ENCODE measurements around the gene CA12.

The CA12 gene

GRCh38 chr15:63398456-63398855, 16.8 kb upstream of the CA12 start:
- no peaks in the 10 kb centered on the region for H3K27me3 ChIP-seq (ENCODE audit: insufficient read depth, low read length, poor library complexity)
- ATAC-seq (ENCODE audit: insufficient read depth, low read depth): no peak

GRCh38 chr15:63396152-63396928, 14.7 kb upstream of the CA12 start:
- no peak for DNase-seq

More at GRCh38 chr15:63398456-63398855, 16.8 kb upstream of the CA12 start:
- Histone ChIP-seq H3K4me1 (ENCODE audit: insufficient read depth, low read length) (no peaks in the 10 kb centered on the region), H3K9me3 (ENCODE audit: insufficient read depth, low read length, severe bottlenecking) (no peaks in the 10 kb centered on the region), H3K9ac (ENCODE audit: low read depth, low read length) (no peak overlapping the region), H3K4me3 (ENCODE audit: low read depth in 1 of 2, low read length in 2 of 2) (no peak overlapping the region), H3K79me2 (ENCODE audit: insufficient read depth, low read length) (no peaks in the 10 kb centered on the region), H3K27ac (ENCODE audit: low read length) (no peak overlapping the region), H2AFZ (ENCODE audit: low read depth, low read length) (no peak overlapping the region), H3K4me2 (ENCODE audit: insufficient read depth, low read length) (no peak overlapping the region), H4K20me1 (ENCODE audit: insufficient read depth, low read length) (no peaks in the 10 kb centered on the region), H3K36me3 (ENCODE audit: insufficient read depth, low read length) (no peaks in the 10 kb centered on the region)
- TF ChIP-seq CTCF (IDR thresholded peaks at IDR 0.05; ENCODE audit: borderline replicate concordance, extremely low read depth, low read length, poor library complexity, severe bottlenecking): no peak
- no peak for TF ChIP-seq EZH2 (IDR thresholded peaks at IDR 0.05; ENCODE audit: borderline replicate concordance, low read depth, low read length, severe bottlenecking)
- DNase-seq: no peak

GRCh38 chr15:63395730-63396151, 14.1 kb upstream of the CA12 start:
- Histone ChIP-seq H2AFZ (ENCODE audit: low read depth, low read length) (no peak overlapping the region), H3K27ac (ENCODE audit: low read length) (no peak overlapping the region), H4K20me1 (ENCODE audit: insufficient read depth, low read length) (no peaks in the 10 kb centered on the region), H3K27me3 (ENCODE audit: insufficient read depth, low read length, poor library complexity) (peaks cover 4% of the 10 kb centered on the region), H3K9ac (ENCODE audit: low read depth, low read length) (no peak overlapping the region), H3K36me3 (ENCODE audit: insufficient read depth, low read length) (no peaks in the 10 kb centered on the region), H3K4me1 (ENCODE audit: insufficient read depth, low read length) (no peaks in the 10 kb centered on the region), H3K9me3 (ENCODE audit: insufficient read depth, low read length, severe bottlenecking) (no peaks in the 10 kb centered on the region), H3K79me2 (ENCODE audit: insufficient read depth, low read length) (no peaks in the 10 kb centered on the region), H3K4me3 (ENCODE audit: low read depth in 1 of 2, low read length in 2 of 2) (no peak overlapping the region), H3K4me2 (ENCODE audit: insufficient read depth, low read length) (no peak overlapping the region)
- no peak for TF ChIP-seq CTCF (IDR thresholded peaks at IDR 0.05; ENCODE audit: borderline replicate concordance, extremely low read depth, low read length, poor library complexity, severe bottlenecking)
- no peak for TF ChIP-seq EZH2 (IDR thresholded peaks at IDR 0.05; ENCODE audit: borderline replicate concordance, low read depth, low read length, severe bottlenecking)
- DNase-seq (no peak), ATAC-seq (ENCODE audit: insufficient read depth, low read depth) (no peak)

More at GRCh38 chr15:63396152-63396928, 14.7 kb upstream of the CA12 start:
- no peak overlapping the region for H3K4me3 ChIP-seq (ENCODE audit: low read depth in 1 of 2, low read length in 2 of 2)
- no peaks in the 10 kb centered on the region for H3K79me2 ChIP-seq (ENCODE audit: insufficient read depth, low read length)
- H3K9ac ChIP-seq (ENCODE audit: low read depth, low read length): no peak overlapping the region
- no peak overlapping the region for H3K27ac ChIP-seq (ENCODE audit: low read length)
- no peaks in the 10 kb centered on the region for H3K36me3 ChIP-seq (ENCODE audit: insufficient read depth, low read length)
- no peak overlapping the region for H3K4me2 ChIP-seq (ENCODE audit: insufficient read depth, low read length)
- H3K9me3 ChIP-seq (ENCODE audit: insufficient read depth, low read length, severe bottlenecking): no peaks in the 10 kb centered on the region
- H3K27me3 ChIP-seq (ENCODE audit: insufficient read depth, low read length, poor library complexity): peaks cover 4% of the 10 kb centered on the region
- TF ChIP-seq CTCF (IDR thresholded peaks at IDR 0.05; ENCODE audit: borderline replicate concordance, extremely low read depth, low read length, poor library complexity, severe bottlenecking) (no peak), EZH2 (IDR thresholded peaks at IDR 0.05; ENCODE audit: borderline replicate concordance, low read depth, low read length, severe bottlenecking) (no peak)
- no peaks in the 10 kb centered on the region for H4K20me1 ChIP-seq (ENCODE audit: insufficient read depth, low read length)
- H3K4me1 ChIP-seq (ENCODE audit: insufficient read depth, low read length): no peaks in the 10 kb centered on the region
- H2AFZ ChIP-seq (ENCODE audit: low read depth, low read length): no peak overlapping the region
- no peak for ATAC-seq (ENCODE audit: insufficient read depth, low read depth)

Measured in DND-41 (cell line).